Erythroblast (primary cell): ENCODE data around the gene GFRAL.

ENCODE experiments used
- GATA1 ChIP-seq: IDR thresholded peaks from 2 replicates; pipeline ENCODE4 v1.6.1; 2011; ENCODE audit warnings: low read depth, mild to moderate bottlenecking, control low read depth, low read length, moderate library complexity
- POLR2A ChIP-seq: IDR thresholded peaks from 2 replicates; pipeline ENCODE4 v1.6.1; 2011; ENCODE audit warnings: mild to moderate bottlenecking, low read length

DNA sequence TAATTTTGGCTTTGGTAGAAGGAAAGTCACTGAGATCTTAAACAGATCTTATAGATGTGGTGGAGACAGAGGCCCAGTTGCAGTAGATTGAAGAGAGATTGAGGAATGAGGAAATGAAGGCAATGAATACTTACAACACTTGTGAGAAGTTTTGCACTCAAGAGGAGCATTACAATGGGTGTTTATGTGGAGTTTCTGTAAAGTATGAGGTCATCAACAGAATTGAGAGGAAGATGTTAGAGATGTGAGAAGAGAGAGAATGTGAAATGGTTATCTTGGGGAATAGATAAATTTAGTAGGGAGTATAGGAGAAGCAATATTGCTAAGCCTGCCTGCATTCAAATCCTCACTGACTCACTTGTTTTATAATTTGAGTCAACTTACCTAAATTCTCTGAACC is 83.4 kb downstream of the GFRAL start:
- TF ChIP-seq POLR2A (no peak), GATA1 (no peak)
